HepG2 (cell line): ENCODE measurements around the gene TMPRSS7. TPM values are rescaled to one million over a fixed set of nuclear protein-coding genes. Genes with fewer than 3 reads are reported as not detected.

Experiments
- ATAC-seq: fragments of 200-7000 bp; cut with Tn5 transposase; 3 replicates; pipeline ENCODE4 v1.9.1; 2020; ENCODE audit warnings: mild to moderate bottlenecking, moderate library complexity
- BruUV-seq: library from RNA; stranded (reverse); fragments of 400-500 nt; replicated peaks from 2 replicates; lab custom pipeline; 2021; lab: Mats Ljungman, UMichigan
- CTCF ChIA-PET: fragments of 300-600 bp; formaldehyde crosslinking; extraction: SDS; loops from one replicate; lab custom pipeline; 2021; ENCODE audit warnings: low total read pairs, inconsistent platforms, low intra/inter-chr PET ratio; lab: Yijun Ruan, JAX
- POLR2A ChIA-PET: fragments of 350-600 bp; sonication (Branson Sonifier 250); formaldehyde crosslinking; loops from one replicate; lab custom pipeline; 2020; ENCODE audit warnings: antibody characterized with exemption, inconsistent platforms; lab: Yijun Ruan, JAX
- DNase-seq: peaks from one replicate; pipeline ENCODE4 v3.0.0-alpha.2; 2015; ENCODE audit warnings: low spot score
- FAIRE-seq: peaks from 3 replicates; lab custom pipeline; 2011; peaks lifted over from hg19 to GRCh38; lab: Jason Lieb, UNC
- H2AFZ ChIP-seq: one replicate; pipeline ENCODE4 v1.6.1; 2011; ENCODE audit warnings: low read length, inconsistent platforms
- H3K27ac ChIP-seq: fragments of 300-600 bp; 3 replicates; pipeline ENCODE4 v1.8.0; 2011; ENCODE audit warnings: mixed run types, mild to moderate bottlenecking, mixed read lengths, low read length, inconsistent platforms; ENCODE audit not compliant: insufficient read depth; ENCODE audit errors: extremely low read length
- H3K27me3 ChIP-seq, 2 experiments: fragments of 200-600 bp in 1 of 2; 2 replicates in 1 of 2; 3 replicates in 1 of 2; pipeline versions ENCODE4 v1.6.0 to v1.8.0; 2011; ENCODE audit warnings: low read length in 2 of 2, mild to moderate bottlenecking in 2 of 2, moderate library complexity in 2 of 2, inconsistent platforms in 1 of 2; ENCODE audit not compliant: insufficient read depth in 2 of 2, control insufficient read depth in 1 of 2
- H3K36me3 ChIP-seq, 2 experiments: fragments of 200-600 bp in 1 of 2; replicated peaks in 1 of 2; 2 replicates in 1 of 2; 3 replicates in 1 of 2; pipeline versions ENCODE4 v1.5.1 to v1.8.0; 2011; ENCODE audit warnings: low read length in 2 of 2, inconsistent platforms in 1 of 2; ENCODE audit not compliant: insufficient read depth in 2 of 2, control insufficient read depth in 1 of 2
- H3K4me1 ChIP-seq: 2 replicates; pipeline ENCODE4 v1.5.1; 2012; ENCODE audit warnings: low read length, inconsistent platforms; ENCODE audit not compliant: insufficient read depth
- H3K4me2 ChIP-seq: 2 replicates; pipeline ENCODE4 v1.6.0; 2011; ENCODE audit warnings: low read depth, low read length, inconsistent platforms
- H3K4me3 ChIP-seq, 3 experiments: fragments of 200-600 bp in 1 of 3; sonication (generic), shearing (Covaris generic) in 1 of 3; replicated peaks in 1 of 3; 2 replicates each; pipeline ENCODE4 v1.5.1; 2011 to 2016; ENCODE audit warnings: low read length in 3 of 3, inconsistent platforms in 2 of 3, low read depth in 2 of 3, mild to moderate bottlenecking in 2 of 3, control low read depth in 1 of 3, mixed read lengths in 1 of 3; ENCODE audit not compliant: insufficient read depth in 1 of 3
- H3K79me2 ChIP-seq: one replicate; pipeline ENCODE4 v1.6.1; 2011; ENCODE audit warnings: low read length, inconsistent platforms; ENCODE audit not compliant: insufficient read depth
- H3K9ac ChIP-seq: 2 replicates; pipeline ENCODE4 v1.6.0; 2011; ENCODE audit warnings: mild to moderate bottlenecking, low read depth, low read length, inconsistent platforms; ENCODE audit not compliant: insufficient read depth
- H3K9me3 ChIP-seq: 2 replicates; pipeline ENCODE4 v1.5.1; 2012; ENCODE audit warnings: mild to moderate bottlenecking, low read length
- H4K20me1 ChIP-seq: 2 replicates; pipeline ENCODE4 v1.6.0; 2011; ENCODE audit warnings: inconsistent platforms, mild to moderate bottlenecking, low read length, moderate library complexity; ENCODE audit not compliant: insufficient read depth
- HNF4A ChIP-seq: sonication (generic); formaldehyde crosslinking; IDR thresholded peaks from 2 replicates; pipeline ENCODE4 v1.4.0; 2020; ENCODE audit warnings: missing genetic modification reagents
- HNF4G ChIP-seq, 2 experiments: sonication (generic) in 1 of 2; formaldehyde crosslinking in 1 of 2; IDR thresholded peaks; 2 replicates each; pipeline versions ENCODE4 v1.4.0 to v1.6.1; 2011 to 2020; ENCODE audit warnings: borderline replicate concordance in 2 of 2, low read depth in 2 of 2, mild to moderate bottlenecking in 2 of 2, low read length in 1 of 2, missing genetic modification reagents in 1 of 2, moderate library complexity in 1 of 2
- MTA3 ChIP-seq: sonication (generic); formaldehyde crosslinking; IDR thresholded peaks from 2 replicates; pipeline ENCODE4 v1.4.0; 2020; ENCODE audit warnings: missing genetic modification reagents
- MYPOP ChIP-seq: sonication (generic); formaldehyde crosslinking; IDR thresholded peaks from 2 replicates; pipeline ENCODE4 v1.8.1; 2023; ENCODE audit warnings: mild to moderate bottlenecking, moderate library complexity, missing genetic modification reagents
- NR2C2 ChIP-seq: sonication (generic); formaldehyde crosslinking; IDR thresholded peaks from 2 replicates; pipeline ENCODE4 v1.4.0; 2020; ENCODE audit warnings: missing genetic modification reagents, mild to moderate bottlenecking, moderate library complexity, borderline replicate concordance
- NR2F6 ChIP-seq, 2 experiments: IDR thresholded peaks; 2 replicates each; pipeline ENCODE4 v1.6.1; 2016; ENCODE audit warnings: antibody characterized with exemption in 1 of 2, mild to moderate bottlenecking in 1 of 2
- PBX2 ChIP-seq: IDR thresholded peaks from 2 replicates; pipeline ENCODE4 v1.6.1; 2016; ENCODE audit warnings: control low read depth
- SALL1 ChIP-seq: sonication (generic); formaldehyde crosslinking; IDR thresholded peaks from 2 replicates; pipeline ENCODE4 v1.8.0; 2022; ENCODE audit warnings: mild to moderate bottlenecking, missing genetic modification reagents
- SP5 ChIP-seq: IDR thresholded peaks from 2 replicates; pipeline ENCODE4 v1.6.1; 2016; ENCODE audit warnings: low read depth, borderline replicate concordance
- TFAP4 ChIP-seq: sonication (generic); IDR thresholded peaks from 2 replicates; pipeline ENCODE4 v1.6.1; 2016; ENCODE audit warnings: low read depth, borderline replicate concordance
- YEATS4 ChIP-seq: sonication (generic); formaldehyde crosslinking; IDR thresholded peaks from 2 replicates; pipeline ENCODE4 v1.4.0; 2020; ENCODE audit warnings: missing genetic modification reagents, borderline replicate concordance
- ZNF160 ChIP-seq: sonication (generic); formaldehyde crosslinking; IDR thresholded peaks from 2 replicates; pipeline ENCODE4 v1.8.0; 2022; ENCODE audit warnings: mild to moderate bottlenecking, inconsistent platforms, missing genetic modification reagents
- ZNF792 ChIP-seq: IDR thresholded peaks from 2 replicates; pipeline ENCODE4 v1.6.1; 2016
- ZZZ3 ChIP-seq: sonication (generic); formaldehyde crosslinking; IDR thresholded peaks from 2 replicates; pipeline ENCODE4 v1.4.0; 2020; ENCODE audit warnings: missing genetic modification reagents, mild to moderate bottlenecking, borderline replicate concordance
- WGBS: methylation state at CpG from one replicate; pipeline ENCODE4 v1.1.6; 2017; ENCODE audit warnings: low lambda C conversion rate; 5-methylcytosine and 5-hydroxymethylcytosine counted together
- in situ Hi-C: cut with HindIII; loops from 2 replicates; pipeline ENCODE4 v1.10.0; 2017; ENCODE audit warnings: low pct_unique_long_range_greater_than_20kb; ENCODE audit not compliant: extremely low pct_ligation_motif_present
- intact Hi-C: fragments of 100-400 bp; cut with micrococcal nuclease; formaldehyde crosslinking; loops from one replicate; pipeline ENCODE4 v1.10.0; 2022; ENCODE audit not compliant: unreplicated experiment
- polyA plus RNA-seq, 8 experiments: library from polyadenylated mRNA; depleted of rRNA in 3 of 8; stranded (reverse) in 7 of 8; unstranded in 1 of 8; fragments of >200 nt; fragmentation: Illumina TruSeq in 4 of 8; extraction: Trizol in 4 of 8; gene quantifications; 2 replicates each; pipeline versions ENCODE4 v1.2.1 to v1.2.3, GENCODE V29; 2011 to 2016; ENCODE audit warnings: low read depth in 4 of 8, missing spikeins in 1 of 8, mixed read lengths in 1 of 8; ENCODE audit not compliant: insufficient read depth in 1 of 8
- total RNA-seq, 5 experiments: library from RNA; depleted of rRNA; stranded (reverse); fragments of >200 nt; fragmentation: Illumina TruSeq; extraction: Trizol; gene quantifications; 2 replicates each; pipeline ENCODE4 v1.2.3, GENCODE V29; 2016; ENCODE audit warnings: low read depth in 1 of 5

Gene TMPRSS7
- total and polyA plus RNA-seq, 2 of the 13 experiments (the other 11 are each of a cell fraction or from before 2014, with no cell fraction given) = not detected

- H4K20me1 ChIP-seq = no peaks in the 10 kb centered on the region
- no peak for FAIRE-seq
- POLR2A ChIA-PET = no interaction called here
- intact Hi-C loops = no loop called here
- no peak overlapping the region for H3K27ac ChIP-seq
- H2AFZ ChIP-seq = no peak overlapping the region
- in situ Hi-C loops = no loop called here
- TF ChIP-seq ZZZ3 (CRISPR knock-in tag) (no peak), ZNF792 (CRISPR knock-in tag) (no peak), SALL1 (CRISPR knock-in tag) (no peak), MTA3 (CRISPR knock-in tag) (no peak), YEATS4 (CRISPR knock-in tag) (no peak)
- no TSS peak for BruUV-seq
- ATAC-seq = no peak
- 11% methylated on average over 2 of the region's 2 CpGs for WGBS
- CTCF ChIA-PET = no interaction called here
- H3K9me3 ChIP-seq = no peaks in the 10 kb centered on the region
- DNase-seq = no peak
- H3K79me2 ChIP-seq = no peaks in the 10 kb centered on the region
- H3K36me3 ChIP-seq = no peaks in the 10 kb centered on the region
- H3K9ac ChIP-seq = no peak overlapping the region
- peaks cover 30% of the 10 kb centered on the region for H3K4me1 ChIP-seq
- H3K4me2 ChIP-seq = no peak overlapping the region
- peaks cover 2 to 14% of the 10 kb centered on the region in 2 experiments; a peak in 4 of 5 replicates for H3K27me3 ChIP-seq
- no peak overlapping the region for H3K4me3 ChIP-seq
Measured at GRCh38 chr3:112004187-112004586, 30.3 kb upstream of the TMPRSS7 start.

GRCh38 chr3:112004669-112005068 lies 29.9 kb upstream of the TMPRSS7 start:
- CTCF ChIA-PET = no interaction called here
- WGBS = 20% methylated on average over 2 of the region's 2 CpGs
- intact Hi-C loops = no loop called here

More at GRCh38 chr3:112004669-112005068, 29.9 kb upstream of the TMPRSS7 start:
- no peak overlapping the region for H3K4me2 ChIP-seq
- H3K4me1 ChIP-seq = peaks cover 25% of the 10 kb centered on the region
- in situ Hi-C loops = no loop called here
- H3K36me3 ChIP-seq = no peaks in the 10 kb centered on the region
- peaks cover 1 to 10% of the 10 kb centered on the region in 2 experiments; a peak in 3 of 5 replicates for H3K27me3 ChIP-seq
- TF ChIP-seq ZNF160 (no peak), HNF4G (IDR thresholded peaks at IDR 0.05; ENCODE audit: borderline replicate concordance, low read depth, low read length) (peak; percentile 48), HNF4G (CRISPR knock-in tag; IDR thresholded peaks at IDR 0.05; ENCODE audit: borderline replicate concordance, low read depth) (no peak), NR2F6 (IDR thresholded peaks at IDR 0.05) (peak; percentile 68), NR2F6 (CRISPR knock-in tag; IDR thresholded peaks at IDR 0.05) (peak; percentile 33; the same call in 1 of the 2 replicates), NR2C2 (CRISPR knock-in tag) (peak; percentile 62), PBX2 (CRISPR knock-in tag) (no peak), MYPOP (no peak), HNF4A (CRISPR knock-in tag) (peak; percentile 26; the same call in 1 of the 2 replicates), SP5 (no peak), TFAP4 (peak; percentile 21; the same call in 1 of the 2 replicates)
- DNase-seq = no peak
- no peak overlapping the region for H3K27ac ChIP-seq
- FAIRE-seq = no peak
- H3K79me2 ChIP-seq = no peaks in the 10 kb centered on the region
- no peak overlapping the region for H3K4me3 ChIP-seq
- no TSS peak for BruUV-seq
- POLR2A ChIA-PET = no interaction called here
- H3K9me3 ChIP-seq = no peaks in the 10 kb centered on the region
- no peaks in the 10 kb centered on the region for H4K20me1 ChIP-seq
- H3K9ac ChIP-seq = no peak overlapping the region
- no peak overlapping the region for H2AFZ ChIP-seq
- peak; percentile 61 for ATAC-seq
